ENCODE results near the gene ZSWIM3.

ZSWIM3 gene

DNA sequence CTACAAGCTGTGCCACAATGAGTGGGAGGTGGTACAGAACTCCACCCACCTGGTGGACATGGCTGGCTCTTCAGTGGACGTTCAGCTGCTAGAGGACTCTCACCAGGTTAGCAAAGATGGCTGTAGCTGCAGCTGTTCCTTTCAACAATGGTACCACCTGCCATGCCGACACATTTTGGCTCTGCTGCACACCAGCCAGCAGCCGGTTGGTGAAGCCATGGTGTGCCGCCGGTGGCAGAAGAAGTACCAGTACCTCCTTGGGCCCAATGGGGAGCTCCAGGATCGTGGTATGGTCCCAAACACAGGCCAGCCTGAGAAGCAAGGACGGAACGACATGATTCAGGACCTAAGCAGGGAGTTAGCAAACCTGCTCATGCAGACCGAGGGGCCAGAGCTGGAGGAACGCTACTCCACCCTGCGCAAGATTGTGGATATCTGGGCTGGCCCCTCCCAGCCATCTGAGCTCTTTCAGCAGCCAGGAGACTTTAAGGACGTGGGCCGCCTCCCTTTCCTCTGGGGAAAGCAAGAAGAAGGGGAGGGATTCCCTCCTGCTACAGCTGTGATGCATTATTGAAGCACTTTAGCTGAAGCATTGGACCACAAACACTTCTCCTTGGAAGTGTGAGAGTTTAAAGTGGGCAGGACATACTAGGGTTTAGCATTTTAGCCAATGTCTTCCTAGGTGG, 20.8 kb downstream of the ZSWIM3 start:
- Histone ChIP-seq H3K4me3 (ENCODE audit: low read depth in 1 of 2, low read length in 2 of 2) (no peak overlapping the region), H2AFZ (ENCODE audit: low read depth, low read length) (no peak overlapping the region), H3K4me1 (ENCODE audit: insufficient read depth, low read length) (peaks cover 28% of the 10 kb centered on the region), H3K9me3 (ENCODE audit: insufficient read depth, low read length, severe bottlenecking) (no peaks in the 10 kb centered on the region), H4K20me1 (ENCODE audit: insufficient read depth, low read length) (peaks cover 7% of the 10 kb centered on the region; the same call in 1 of the 2 replicates), H3K36me3 (ENCODE audit: insufficient read depth, low read length) (peaks cover 34% of the 10 kb centered on the region), H3K27ac (ENCODE audit: low read length) (no peak overlapping the region), H3K79me2 (ENCODE audit: insufficient read depth, low read length) (peaks cover 22% of the 10 kb centered on the region), H3K9ac (ENCODE audit: low read depth, low read length) (no peak overlapping the region), H3K4me2 (ENCODE audit: insufficient read depth, low read length) (no peak overlapping the region), H3K27me3 (ENCODE audit: insufficient read depth, low read length, poor library complexity) (no peaks in the 10 kb centered on the region)
- DNase-seq: no peak
- TF ChIP-seq, protein P1, sequence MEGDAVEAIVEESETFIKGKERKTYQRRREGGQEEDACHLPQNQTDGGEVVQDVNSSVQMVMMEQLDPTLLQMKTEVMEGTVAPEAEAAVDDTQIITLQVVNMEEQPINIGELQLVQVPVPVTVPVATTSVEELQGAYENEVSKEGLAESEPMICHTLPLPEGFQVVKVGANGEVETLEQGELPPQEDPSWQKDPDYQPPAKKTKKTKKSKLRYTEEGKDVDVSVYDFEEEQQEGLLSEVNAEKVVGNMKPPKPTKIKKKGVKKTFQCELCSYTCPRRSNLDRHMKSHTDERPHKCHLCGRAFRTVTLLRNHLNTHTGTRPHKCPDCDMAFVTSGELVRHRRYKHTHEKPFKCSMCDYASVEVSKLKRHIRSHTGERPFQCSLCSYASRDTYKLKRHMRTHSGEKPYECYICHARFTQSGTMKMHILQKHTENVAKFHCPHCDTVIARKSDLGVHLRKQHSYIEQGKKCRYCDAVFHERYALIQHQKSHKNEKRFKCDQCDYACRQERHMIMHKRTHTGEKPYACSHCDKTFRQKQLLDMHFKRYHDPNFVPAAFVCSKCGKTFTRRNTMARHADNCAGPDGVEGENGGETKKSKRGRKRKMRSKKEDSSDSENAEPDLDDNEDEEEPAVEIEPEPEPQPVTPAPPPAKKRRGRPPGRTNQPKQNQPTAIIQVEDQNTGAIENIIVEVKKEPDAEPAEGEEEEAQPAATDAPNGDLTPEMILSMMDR (IDR thresholded peaks at IDR 0.05; ENCODE audit: borderline replicate concordance, extremely low read depth, low read length, poor library complexity, severe bottlenecking): no peak
- TF ChIP-seq EZH2 (IDR thresholded peaks at IDR 0.05; ENCODE audit: borderline replicate concordance, low read depth, low read length, severe bottlenecking): no peak
- no peak for ATAC-seq (ENCODE audit: insufficient read depth, low read depth)

GRCh38 chr20:45880988-45881788, 23.8 kb downstream of the ZSWIM3 start, which contains the start of gene ZSWIM1:
TSS of gene ZSWIM1 (plus strand) at chr20:45881227. CDS start at chr20:45882593, 1,366 bp downstream.
- Histone ChIP-seq H3K4me1 (ENCODE audit: insufficient read depth, low read length) (peaks cover 46% of the 10 kb centered on the region), H3K79me2 (ENCODE audit: insufficient read depth, low read length) (peaks cover 30% of the 10 kb centered on the region), H3K9me3 (ENCODE audit: insufficient read depth, low read length, severe bottlenecking) (no peaks in the 10 kb centered on the region), H3K4me2 (ENCODE audit: insufficient read depth, low read length) (peak within 1 kb of the TSS; percentile 89), H3K4me3 (ENCODE audit: low read depth in 1 of 2, low read length in 2 of 2) (peak within 1 kb of the TSS; percentile 75 to 85), H3K36me3 (ENCODE audit: insufficient read depth, low read length) (peaks cover 47% of the 10 kb centered on the region), H3K27me3 (ENCODE audit: insufficient read depth, low read length, poor library complexity) (no peaks in the 10 kb centered on the region), H3K27ac (ENCODE audit: low read length) (peak within 1 kb of the TSS; percentile 91), H2AFZ (ENCODE audit: low read depth, low read length) (peak within 1 kb of the TSS; percentile 89), H4K20me1 (ENCODE audit: insufficient read depth, low read length) (peaks cover 7% of the 10 kb centered on the region; the same call in 1 of the 2 replicates), H3K9ac (ENCODE audit: low read depth, low read length) (peak within 1 kb of the TSS; percentile 78)
- DNase-seq (peak; percentile 100), ATAC-seq (ENCODE audit: insufficient read depth, low read depth) (peak; percentile 99)
- TF ChIP-seq, protein P1 (IDR thresholded peaks at IDR 0.05; ENCODE audit: borderline replicate concordance, extremely low read depth, low read length, poor library complexity, severe bottlenecking): no peak
- TF ChIP-seq EZH2 (IDR thresholded peaks at IDR 0.05; ENCODE audit: borderline replicate concordance, low read depth, low read length, severe bottlenecking): no peak

GRCh38 chr20:45882469-45883099, 25.2 kb downstream of the ZSWIM3 start:
- Histone ChIP-seq H3K27me3 (ENCODE audit: insufficient read depth, low read length, poor library complexity) (no peaks in the 10 kb centered on the region), H3K9me3 (ENCODE audit: insufficient read depth, low read length, severe bottlenecking) (no peaks in the 10 kb centered on the region), H3K27ac (ENCODE audit: low read length) (no peak overlapping the region), H3K9ac (ENCODE audit: low read depth, low read length) (peak overlapping the region; percentile 78; the same call in 1 of the 2 replicates), H3K4me2 (ENCODE audit: insufficient read depth, low read length) (peak overlapping the region; percentile 89), H3K36me3 (ENCODE audit: insufficient read depth, low read length) (peaks cover 49% of the 10 kb centered on the region), H3K79me2 (ENCODE audit: insufficient read depth, low read length) (peaks cover 32% of the 10 kb centered on the region), H2AFZ (ENCODE audit: low read depth, low read length) (no peak overlapping the region), H3K4me1 (ENCODE audit: insufficient read depth, low read length) (peaks cover 46% of the 10 kb centered on the region), H4K20me1 (ENCODE audit: insufficient read depth, low read length) (peaks cover 7% of the 10 kb centered on the region; the same call in 1 of the 2 replicates), H3K4me3 (ENCODE audit: low read depth in 1 of 2, low read length in 2 of 2) (peak overlapping the region in 1 of 2 experiments; percentile 85; a peak in 1 of 4 replicates)
- no peak for TF ChIP-seq EZH2 (IDR thresholded peaks at IDR 0.05; ENCODE audit: borderline replicate concordance, low read depth, low read length, severe bottlenecking)
- TF ChIP-seq, protein P1 (IDR thresholded peaks at IDR 0.05; ENCODE audit: borderline replicate concordance, extremely low read depth, low read length, poor library complexity, severe bottlenecking): no peak
- ATAC-seq (ENCODE audit: insufficient read depth, low read depth) (no peak), DNase-seq (no peak)

Measured in DND-41 (cell line).